22Rv1 (cell line): ENCODE results near the gene SLC2A8.

Experiments
- CTCF ChIP-seq: fragments of 450-650 bp; IDR thresholded peaks from 2 replicates; pipeline ENCODE4 v1.5.1; 2017; ENCODE audit warnings: mild to moderate bottlenecking
- ZFX ChIP-seq: fragments of 450-650 bp; IDR thresholded peaks from 2 replicates; pipeline ENCODE4 v1.6.1; 2017; ENCODE audit warnings: antibody characterized with exemption, borderline replicate concordance

GRCh38 chr9:127452691-127453090 is 55.7 kb downstream of the SLC2A8 start:
- TF ChIP-seq CTCF, result no peak
- TF ChIP-seq ZFX, result no peak
